CD4-positive, alpha-beta T cell (primary cell): Measurements from ENCODE around the gene ZCCHC4. TPM values are rescaled to one million over a fixed set of nuclear protein-coding genes. Genes with fewer than 3 reads are reported as not detected.

ENCODE experiments used
- ATAC-seq: fragments of 200-7000 bp; cut with Tn5 transposase; one replicate; pipeline ENCODE4 v1.10.0; 2022; ENCODE audit warnings: mild to moderate bottlenecking; ENCODE audit not compliant: poor library complexity
- CTCF ChIA-PET: fragments of 350-600 bp; sonication (Branson Sonifier 250); formaldehyde crosslinking; loops from one replicate; lab custom pipeline; 2021; ENCODE audit warnings: antibody characterized with exemption, inconsistent platforms; lab: Charles Lee
- POLR2A ChIA-PET: fragments of 350-600 bp; sonication (Branson Sonifier 250); formaldehyde crosslinking; loops from one replicate; lab custom pipeline; 2021; ENCODE audit warnings: antibody characterized with exemption, inconsistent platforms; lab: Charles Lee
- DNase-seq, 14 experiments: peaks; one replicate each; pipeline ENCODE4 v3.0.0-alpha.2; 2013 to 2020; ENCODE audit warnings: mixed read lengths in 2 of 14
- H3K27ac ChIP-seq, 2 donors: one replicate each; pipeline versions ENCODE4 v1.5.1 to v1.7.0; 2013; ENCODE audit warnings: low read length in 2 of 2, low read depth in 1 of 2, mild to moderate bottlenecking in 1 of 2
- H3K27me3 ChIP-seq, 2 experiments: 1 replicate in 1 of 2; 2 replicates in 1 of 2; pipeline versions ENCODE4 v1.6.1 to v1.7.0; 2013; ENCODE audit warnings: low read length in 2 of 2, control low read depth in 1 of 2, mild to moderate bottlenecking in 1 of 2, moderate library complexity in 1 of 2; ENCODE audit not compliant: insufficient read depth in 2 of 2, control insufficient read depth in 1 of 2
- H3K36me3 ChIP-seq: one replicate; pipeline ENCODE4 v1.6.1; 2013; ENCODE audit warnings: low read length, control low read depth; ENCODE audit not compliant: insufficient read depth
- H3K4me1 ChIP-seq: one replicate; pipeline ENCODE4 v1.6.1; 2013; ENCODE audit warnings: low read length, control low read depth; ENCODE audit not compliant: insufficient read depth
- H3K4me3 ChIP-seq: one replicate; pipeline ENCODE4 v1.5.1; 2013; ENCODE audit warnings: mild to moderate bottlenecking, low read length, moderate library complexity
- H3K9me3 ChIP-seq, 2 experiments: 1 replicate in 1 of 2; 2 replicates in 1 of 2; pipeline versions ENCODE4 v1.6.1 to v1.7.0; 2013; ENCODE audit warnings: low read length in 2 of 2, mild to moderate bottlenecking in 2 of 2, control low read depth in 1 of 2, moderate library complexity in 1 of 2; ENCODE audit not compliant: control insufficient read depth in 1 of 2, insufficient read depth in 1 of 2
- H3K27ac Mint-ChIP-seq: one replicate; pipeline ENCODE4 v1.8.0; 2020; ENCODE audit warnings: mixed read lengths
- H3K27me3 Mint-ChIP-seq: one replicate; pipeline ENCODE4 v1.8.0; 2021; ENCODE audit warnings: mixed read lengths
- H3K36me3 Mint-ChIP-seq: one replicate; pipeline ENCODE4 v1.8.0; 2021; ENCODE audit warnings: low read depth, mixed read lengths
- H3K4me1 Mint-ChIP-seq: one replicate; pipeline ENCODE4 v1.8.0; 2021; ENCODE audit warnings: low read depth, mixed read lengths
- H3K4me3 Mint-ChIP-seq: one replicate; pipeline ENCODE4 v1.8.0; 2020; ENCODE audit warnings: mild to moderate bottlenecking, mixed read lengths
- H3K9me3 Mint-ChIP-seq: one replicate; pipeline ENCODE4 v1.8.0; 2020; ENCODE audit warnings: mixed read lengths
- CTCF ChIP-seq: fragments of 200-600 bp; IDR thresholded peaks from one replicate; pipeline ENCODE4 v1.8.0; 2022; ENCODE audit warnings: antibody characterized with exemption, mild to moderate bottlenecking
- intact Hi-C, 2 experiments: fragments of 100-400 bp; cut with DNase I in 1 of 2; cut with micrococcal nuclease in 1 of 2; formaldehyde crosslinking; loops; one replicate each; pipeline versions ENCODE4 v1.15.1 to v1.9.0; 2023 to 2025; cut with DNase I, micrococcal nuclease
- total RNA-seq, 174 experiments: library from RNA in 2 of 174; stranded (reverse) in 2 of 174; gene quantifications; one replicate each; pipeline ENCODE4 v1.2.3 and lab custom pipeline; 2021 to 2026

ZCCHC4 gene
- total RNA-seq, 2 experiments from 2014 or later, result 6.4 to 6.7 TPM

- H3K36me3 Mint-ChIP-seq, result peaks cover 11% of the 10 kb centered on the region
- POLR2A ChIA-PET, result no interaction called here
Measured at GRCh38 chr4:25308761-25309160, 3.8 kb upstream of the ZCCHC4 start.

GRCh38 chr4:25310066-25310802 lies 2.3 kb upstream of the ZCCHC4 start:
- Histone ChIP-seq H3K27me3 (peaks cover 0 to 4% of the 10 kb centered on the region in 2 experiments), H3K4me1 (peaks cover 13% of the 10 kb centered on the region), H3K9me3 (no peaks in the 10 kb centered on the region), H3K27ac (no peak overlapping the region), H3K36me3 (no peaks in the 10 kb centered on the region), H3K4me3 (no peak overlapping the region)
- ChIA-PET CTCF (no interaction called here), POLR2A (no interaction called here)
- ATAC-seq, result no peak
- peaks cover 25% of the 10 kb centered on the region for H3K27me3 Mint-ChIP-seq
- peaks cover 16% of the 10 kb centered on the region for H3K4me1 Mint-ChIP-seq
- peak overlapping the region; percentile 34 for H3K4me3 Mint-ChIP-seq
- intact Hi-C loops, result loop anchor here in 1 of 2 experiments (2.0 to 5.0 kb wide), 6 partner anchors 75 to 1547 kb away; partner anchors contain the start of genes DHX15, PI4K2B, SEPSECS and SMIM20
- DNase-seq, result no peak
- no peaks in the 10 kb centered on the region for H3K9me3 Mint-ChIP-seq
- no peak for TF ChIP-seq CTCF
- no peak overlapping the region for H3K27ac Mint-ChIP-seq
- peaks cover 21% of the 10 kb centered on the region for H3K36me3 Mint-ChIP-seq

More at GRCh38 chr4:25308761-25309160, 3.8 kb upstream of the ZCCHC4 start:
- peaks cover 16% of the 10 kb centered on the region for H3K4me1 Mint-ChIP-seq
- no peak overlapping the region for H3K4me3 Mint-ChIP-seq
- H3K27me3 Mint-ChIP-seq, result peaks cover 33% of the 10 kb centered on the region
- no peak for ATAC-seq
- H3K9me3 ChIP-seq, result no peaks in the 10 kb centered on the region
- CTCF ChIA-PET, result interaction anchor here (0.6 kb wide), 1 partner anchor 1294 kb away, joined by 4 read pairs; no protein-coding TSS in a partner anchor
- no peak overlapping the region for H3K4me3 ChIP-seq
- H3K36me3 ChIP-seq, result no peaks in the 10 kb centered on the region
- H3K27me3 ChIP-seq, result peaks cover 0 to 4% of the 10 kb centered on the region in 2 experiments
- no peak for DNase-seq
- no peak overlapping the region for H3K27ac Mint-ChIP-seq
- intact Hi-C loops, result no loop called here
- no peaks in the 10 kb centered on the region for H3K9me3 Mint-ChIP-seq
- no peak for TF ChIP-seq CTCF
- H3K27ac ChIP-seq, result no peak overlapping the region
- peaks cover 13% of the 10 kb centered on the region for H3K4me1 ChIP-seq

GRCh38 chr4:25310803-25311166 lies 1.8 kb upstream of the ZCCHC4 start:
- ATAC-seq, result no peak
- Histone ChIP-seq H3K9me3 (no peaks in the 10 kb centered on the region), H3K27me3 (peaks cover 0 to 4% of the 10 kb centered on the region in 2 experiments), H3K36me3 (peaks cover 3% of the 10 kb centered on the region), H3K4me3 (no peak overlapping the region), H3K27ac (no peak overlapping the region), H3K4me1 (peaks cover 13% of the 10 kb centered on the region)
- DNase-seq, result no peak
- Mint-ChIP-seq H3K4me3 (peak overlapping the region; percentile 34), H3K9me3 (no peaks in the 10 kb centered on the region), H3K36me3 (peaks cover 26% of the 10 kb centered on the region), H3K27ac (no peak overlapping the region), H3K4me1 (peaks cover 16% of the 10 kb centered on the region), H3K27me3 (peaks cover 25% of the 10 kb centered on the region)
- ChIA-PET CTCF (interaction anchor here (2.4 kb wide), 1 partner anchor 76 kb away, joined by 71 read pairs; the partner anchor contains the start of gene PI4K2B), POLR2A (interaction anchor here (0.6 kb wide), 2 partner anchors 66 to 179 kb away, joined by 3 read pairs; partner anchors contain the start of gene ANAPC4)
- no peak for TF ChIP-seq CTCF
- intact Hi-C loops, result loop anchor here in 1 of 2 experiments (2.0 to 5.0 kb wide), 6 partner anchors 76 to 1547 kb away; partner anchors contain the start of genes DHX15, PI4K2B, SEPSECS and SMIM20
